Measurements from ENCODE around the gene FBLN5.

FBLN5 gene

DNA sequence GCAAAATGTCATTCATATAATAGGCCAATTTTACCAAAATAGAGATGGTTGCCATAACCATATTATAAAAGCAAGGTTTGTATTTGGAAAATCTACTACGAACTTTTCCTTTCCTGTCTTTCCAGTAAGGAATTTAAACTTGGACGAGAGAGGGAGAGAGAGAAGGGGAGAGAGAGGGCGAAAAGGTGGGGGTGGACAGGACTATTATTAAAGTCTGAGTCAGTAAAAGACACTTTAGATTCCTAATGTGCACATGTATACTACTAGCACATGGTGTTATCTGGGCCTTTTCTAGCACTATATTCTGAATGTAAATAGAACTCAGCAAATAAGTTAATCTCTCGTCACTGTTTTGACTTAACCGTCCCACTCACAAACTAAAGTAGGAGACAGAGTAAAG lies 30.4 kb upstream of the FBLN5 start:
- H3K18ac ChIP-seq (ENCODE audit: low read length), result no peak overlapping the region
- no peak overlapping the region for H2BK120ac ChIP-seq (ENCODE audit: low read depth, low read length)
- no peak overlapping the region for H3K27ac ChIP-seq (replicated peaks; ENCODE audit: low read length)
- no peaks in the 10 kb centered on the region for H3K4me1 ChIP-seq (ENCODE audit: control insufficient read depth in 2 of 2, insufficient read depth in 1 of 2, low read depth in 1 of 2, low read length in 2 of 2)
- H3K79me1 ChIP-seq (ENCODE audit: low read depth, low read length), result no peaks in the 10 kb centered on the region
- no peak overlapping the region for H2BK12ac ChIP-seq (ENCODE audit: low read length)
- no peak overlapping the region for H3K9ac ChIP-seq (ENCODE audit: low read depth, low read length, poor library complexity)
- no peak overlapping the region for H2AFZ ChIP-seq (ENCODE audit: low read length)
- no peaks in the 10 kb centered on the region for H3K27me3 ChIP-seq (ENCODE audit: control insufficient read depth in 3 of 3, insufficient read depth in 3 of 3, low read depth in 1 of 3, low read length in 3 of 3)
- H3K9me3 ChIP-seq (replicated peaks in 1 of 2; ENCODE audit: control insufficient read depth in 2 of 2, insufficient read depth in 1 of 2, low read depth in 1 of 2, low read length in 2 of 2), result no peaks in the 10 kb centered on the region
- H3K4me3 ChIP-seq (ENCODE audit: low read length in 2 of 2), result no peak overlapping the region
- no peak overlapping the region for H2BK15ac ChIP-seq (ENCODE audit: low read length)
- H3K14ac ChIP-seq (ENCODE audit: low read length), result no peak overlapping the region
- H3K4ac ChIP-seq (ENCODE audit: low read length), result no peak overlapping the region
- no peak overlapping the region for H3K23ac ChIP-seq (ENCODE audit: low read depth, low read length, poor library complexity)
- WGBS, 2 donors (ENCODE audit: extremely low coverage in 2 of 2, insufficient read length in 2 of 2, insufficient replicate concordance in 1 of 2), result no CpG with 5 or more reads among the region's 5 CpGs
- H3K4me2 ChIP-seq (ENCODE audit: insufficient read depth, low read length, poor library complexity, severe bottlenecking), result no peak overlapping the region
- no peak overlapping the region for H2AK5ac ChIP-seq (ENCODE audit: low read depth, low read length)
- peaks cover 7 to 64% of the 10 kb centered on the region in 2 donors for H3K36me3 ChIP-seq (replicated peaks in 1 of 2; ENCODE audit: control insufficient read depth in 2 of 2, insufficient read depth in 2 of 2, low read length in 2 of 2)
- no peak overlapping the region for H2BK5ac ChIP-seq (ENCODE audit: low read length)
- no peak overlapping the region for H4K91ac ChIP-seq (ENCODE audit: low read depth, low read length, poor library complexity)
- no peak overlapping the region for H4K8ac ChIP-seq (ENCODE audit: low read depth, low read length)
- DNase-seq (ENCODE audit: low spot score), result no peak

DNA sequence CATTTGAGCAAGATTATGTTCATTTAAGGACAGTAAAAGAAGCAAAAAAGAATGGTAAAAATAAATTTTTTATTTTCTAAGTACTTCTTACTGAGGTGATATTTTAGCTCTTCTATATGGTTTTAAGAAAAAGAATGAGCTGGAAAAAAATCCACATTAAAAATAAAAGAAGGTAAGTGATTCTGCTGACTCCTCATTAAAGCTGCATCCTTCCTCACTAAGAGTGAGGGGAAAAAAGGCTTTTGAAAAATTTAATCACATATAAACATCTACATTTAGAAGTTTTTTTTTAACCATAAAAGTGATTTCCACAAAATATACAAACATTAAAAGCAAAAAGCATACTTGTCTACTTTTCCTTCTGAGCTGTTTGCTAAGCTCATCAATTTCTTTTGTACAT lies 28.3 kb upstream of the FBLN5 start:
- DNase-seq (ENCODE audit: low spot score), result no peak
- Histone ChIP-seq H2BK15ac (ENCODE audit: low read length) (no peak overlapping the region), H3K23ac (ENCODE audit: low read depth, low read length, poor library complexity) (no peak overlapping the region), H3K14ac (ENCODE audit: low read length) (no peak overlapping the region), H2BK12ac (ENCODE audit: low read length) (no peak overlapping the region), H3K4me3 (ENCODE audit: low read length in 2 of 2) (no peak overlapping the region), H2AK5ac (ENCODE audit: low read depth, low read length) (no peak overlapping the region), H3K18ac (ENCODE audit: low read length) (no peak overlapping the region), H4K91ac (ENCODE audit: low read depth, low read length, poor library complexity) (no peak overlapping the region), H2BK5ac (ENCODE audit: low read length) (no peak overlapping the region), H3K27ac (replicated peaks; ENCODE audit: low read length) (no peak overlapping the region), H3K4me2 (ENCODE audit: insufficient read depth, low read length, poor library complexity, severe bottlenecking) (no peak overlapping the region), H4K8ac (ENCODE audit: low read depth, low read length) (no peak overlapping the region), H3K27me3 (ENCODE audit: control insufficient read depth in 3 of 3, insufficient read depth in 3 of 3, low read depth in 1 of 3, low read length in 3 of 3) (no peaks in the 10 kb centered on the region), H2AFZ (ENCODE audit: low read length) (no peak overlapping the region), H3K4ac (ENCODE audit: low read length) (no peak overlapping the region), H3K9ac (ENCODE audit: low read depth, low read length, poor library complexity) (no peak overlapping the region), H3K4me1 (ENCODE audit: control insufficient read depth in 2 of 2, insufficient read depth in 1 of 2, low read depth in 1 of 2, low read length in 2 of 2) (no peaks in the 10 kb centered on the region), H3K36me3 (replicated peaks in 1 of 2; ENCODE audit: control insufficient read depth in 2 of 2, insufficient read depth in 2 of 2, low read length in 2 of 2) (peaks cover 8 to 75% of the 10 kb centered on the region in 2 donors), H3K79me1 (ENCODE audit: low read depth, low read length) (no peaks in the 10 kb centered on the region), H3K9me3 (replicated peaks in 1 of 2; ENCODE audit: control insufficient read depth in 2 of 2, insufficient read depth in 1 of 2, low read depth in 1 of 2, low read length in 2 of 2) (no peaks in the 10 kb centered on the region), H2BK120ac (ENCODE audit: low read depth, low read length) (no peak overlapping the region)

DNA sequence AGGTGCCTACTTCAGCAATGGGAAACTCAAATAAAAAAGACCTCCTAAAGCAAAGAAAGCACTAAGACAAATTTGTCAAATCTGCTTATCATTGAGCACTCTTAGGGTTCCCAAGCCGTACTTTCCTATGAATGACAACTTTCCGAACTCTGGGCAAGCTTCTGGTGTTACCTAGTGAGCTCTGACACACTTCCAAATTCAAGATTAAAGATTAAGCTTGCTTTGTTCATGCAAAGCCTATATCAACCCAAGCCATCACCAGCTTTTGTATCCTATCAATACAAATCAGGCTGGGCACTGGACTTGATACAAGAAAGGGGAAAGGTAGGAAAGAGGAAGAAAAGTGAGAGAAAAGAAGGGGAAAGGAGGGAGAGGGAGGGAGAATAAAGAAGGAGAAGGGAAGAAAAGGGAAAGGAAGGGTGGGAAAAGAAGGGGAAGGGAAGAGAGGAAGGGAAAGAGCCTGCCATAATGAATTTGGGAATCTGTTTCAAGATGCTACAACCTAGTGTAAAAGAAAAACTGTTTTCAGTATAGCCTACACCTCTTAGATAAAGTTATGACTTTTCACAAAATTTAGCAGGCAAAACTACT lies 23.8 kb upstream of the FBLN5 start:
- H3K4ac ChIP-seq (ENCODE audit: low read length), result no peak overlapping the region
- no CpG with 5 or more reads among the region's 2 CpGs for WGBS, 2 donors (ENCODE audit: extremely low coverage in 2 of 2, insufficient read length in 2 of 2, insufficient replicate concordance in 1 of 2)

DNA sequence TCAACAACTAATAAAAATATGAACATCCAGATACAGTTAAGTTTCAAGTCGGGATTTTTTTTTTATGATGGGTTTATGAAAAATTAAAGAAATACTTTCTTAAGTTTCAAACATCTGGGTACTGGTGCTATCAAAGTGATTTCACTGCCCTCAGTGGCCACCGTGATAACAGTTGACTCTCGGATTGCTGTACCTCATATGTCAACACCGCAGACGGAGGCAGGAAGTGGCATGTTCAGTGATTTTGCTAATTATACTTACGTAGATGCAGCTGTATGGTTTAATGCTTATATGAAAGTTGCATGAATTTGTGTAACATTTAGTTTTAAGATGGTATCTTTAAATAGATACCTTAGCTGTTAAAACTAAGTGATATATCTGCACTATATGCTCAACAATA lies 20.8 kb upstream of the FBLN5 start:
- WGBS, 2 donors (ENCODE audit: extremely low coverage in 2 of 2, insufficient read length in 2 of 2, insufficient replicate concordance in 1 of 2), result no CpG with 5 or more reads among the region's 6 CpGs
- Histone ChIP-seq H3K9me3 (replicated peaks in 1 of 2; ENCODE audit: control insufficient read depth in 2 of 2, insufficient read depth in 1 of 2, low read depth in 1 of 2, low read length in 2 of 2) (no peaks in the 10 kb centered on the region), H2BK120ac (ENCODE audit: low read depth, low read length) (no peak overlapping the region)

More for the DNA sequence above, 23.8 kb upstream of the FBLN5 start:
- Histone ChIP-seq H3K27me3 (ENCODE audit: control insufficient read depth in 3 of 3, insufficient read depth in 3 of 3, low read depth in 1 of 3, low read length in 3 of 3) (no peaks in the 10 kb centered on the region), H2AK5ac (ENCODE audit: low read depth, low read length) (no peak overlapping the region), H4K8ac (ENCODE audit: low read depth, low read length) (no peak overlapping the region), H3K79me1 (ENCODE audit: low read depth, low read length) (no peaks in the 10 kb centered on the region), H3K4me3 (ENCODE audit: low read length in 2 of 2) (no peak overlapping the region), H3K9me3 (replicated peaks in 1 of 2; ENCODE audit: control insufficient read depth in 2 of 2, insufficient read depth in 1 of 2, low read depth in 1 of 2, low read length in 2 of 2) (no peaks in the 10 kb centered on the region), H2BK12ac (ENCODE audit: low read length) (no peak overlapping the region), H3K4me1 (ENCODE audit: control insufficient read depth in 2 of 2, insufficient read depth in 1 of 2, low read depth in 1 of 2, low read length in 2 of 2) (no peaks in the 10 kb centered on the region), H2BK120ac (ENCODE audit: low read depth, low read length) (no peak overlapping the region), H3K9ac (ENCODE audit: low read depth, low read length, poor library complexity) (no peak overlapping the region), H2AFZ (ENCODE audit: low read length) (no peak overlapping the region), H3K4me2 (ENCODE audit: insufficient read depth, low read length, poor library complexity, severe bottlenecking) (no peak overlapping the region), H3K14ac (ENCODE audit: low read length) (no peak overlapping the region), H3K18ac (ENCODE audit: low read length) (no peak overlapping the region), H3K36me3 (replicated peaks in 1 of 2; ENCODE audit: control insufficient read depth in 2 of 2, insufficient read depth in 2 of 2, low read length in 2 of 2) (peaks cover 11 to 83% of the 10 kb centered on the region in 2 donors), H3K27ac (replicated peaks; ENCODE audit: low read length) (no peak overlapping the region), H2BK5ac (ENCODE audit: low read length) (no peak overlapping the region), H2BK15ac (ENCODE audit: low read length) (no peak overlapping the region), H3K23ac (ENCODE audit: low read depth, low read length, poor library complexity) (no peak overlapping the region), H4K91ac (ENCODE audit: low read depth, low read length, poor library complexity) (no peak overlapping the region)
- DNase-seq (ENCODE audit: low spot score), result no peak

More for the DNA sequence above, 20.8 kb upstream of the FBLN5 start:
- Histone ChIP-seq H3K4me1 (ENCODE audit: control insufficient read depth in 2 of 2, insufficient read depth in 1 of 2, low read depth in 1 of 2, low read length in 2 of 2) (peaks cover 0 to 2% of the 10 kb centered on the region in 2 donors), H3K4ac (ENCODE audit: low read length) (no peak overlapping the region), H2BK12ac (ENCODE audit: low read length) (no peak overlapping the region), H3K4me2 (ENCODE audit: insufficient read depth, low read length, poor library complexity, severe bottlenecking) (no peak overlapping the region), H4K91ac (ENCODE audit: low read depth, low read length, poor library complexity) (no peak overlapping the region), H3K23ac (ENCODE audit: low read depth, low read length, poor library complexity) (no peak overlapping the region), H3K4me3 (ENCODE audit: low read length in 2 of 2) (no peak overlapping the region), H3K14ac (ENCODE audit: low read length) (no peak overlapping the region), H2BK15ac (ENCODE audit: low read length) (no peak overlapping the region), H3K9ac (ENCODE audit: low read depth, low read length, poor library complexity) (no peak overlapping the region), H3K36me3 (replicated peaks in 1 of 2; ENCODE audit: control insufficient read depth in 2 of 2, insufficient read depth in 2 of 2, low read length in 2 of 2) (peaks cover 8 to 56% of the 10 kb centered on the region in 2 donors), H2BK5ac (ENCODE audit: low read length) (no peak overlapping the region), H2AK5ac (ENCODE audit: low read depth, low read length) (no peak overlapping the region), H4K8ac (ENCODE audit: low read depth, low read length) (no peak overlapping the region), H2AFZ (ENCODE audit: low read length) (no peak overlapping the region), H3K27me3 (ENCODE audit: control insufficient read depth in 3 of 3, insufficient read depth in 3 of 3, low read depth in 1 of 3, low read length in 3 of 3) (no peaks in the 10 kb centered on the region), H3K27ac (replicated peaks; ENCODE audit: low read length) (no peak overlapping the region), H3K79me1 (ENCODE audit: low read depth, low read length) (no peaks in the 10 kb centered on the region), H3K18ac (ENCODE audit: low read length) (no peak overlapping the region)
- DNase-seq (ENCODE audit: low spot score), result no peak

Measured in neuronal stem cell (in vitro differentiated cells).